CD4-positive, alpha-beta T cell treated with Interleukin-15 for 1 hour (primary cell): ENCODE results near the gene PRKN.

Experiments
- DNase-seq: peaks from one replicate; pipeline ENCODE4 v3.0.0-alpha.2; 2020

PRKN gene

DNA sequence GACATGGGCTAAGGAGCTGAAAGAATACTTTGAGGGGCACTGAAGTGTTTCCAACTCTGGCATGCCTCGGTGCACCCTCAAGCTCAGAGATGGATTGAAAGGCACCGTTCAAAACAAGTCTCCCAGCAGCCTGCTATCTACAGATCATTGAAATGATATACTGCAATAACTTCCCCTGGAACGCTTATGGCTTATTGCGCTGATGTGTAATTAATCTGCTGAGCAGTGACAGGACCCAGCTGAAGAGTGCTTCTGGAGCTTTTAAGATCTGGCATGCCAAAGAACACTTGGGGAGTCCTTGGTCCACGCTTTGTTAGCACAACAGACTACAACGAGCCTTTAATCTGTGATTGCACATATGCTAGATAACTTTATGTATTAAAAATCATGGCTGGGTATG is 708.2 kb downstream of the PRKN start:
- no peak for DNase-seq

DNA sequence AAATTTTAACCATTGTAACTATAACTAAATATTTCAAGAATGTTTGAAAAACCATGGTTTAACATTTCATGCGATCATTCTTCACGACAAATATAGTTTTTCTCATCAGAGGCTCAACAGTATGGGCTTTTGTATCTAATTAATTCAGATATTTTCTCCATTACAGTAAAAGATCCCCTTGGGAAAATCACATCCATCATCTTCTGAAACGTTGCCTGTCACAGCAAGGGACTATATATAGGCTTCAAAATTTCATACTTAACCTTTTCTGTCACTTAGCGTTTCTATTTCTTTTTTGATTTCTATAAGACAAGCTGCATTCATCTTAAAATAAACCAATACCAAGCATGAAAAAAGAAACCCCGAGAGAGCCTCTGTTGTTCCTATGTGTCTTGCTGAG is 710.0 kb downstream of the PRKN start:
- DNase-seq, result no peak

- DNase-seq, result no peak
Observed at GRCh38 chr6:162014069-162014811, 713.3 kb downstream of the PRKN start.

DNA sequence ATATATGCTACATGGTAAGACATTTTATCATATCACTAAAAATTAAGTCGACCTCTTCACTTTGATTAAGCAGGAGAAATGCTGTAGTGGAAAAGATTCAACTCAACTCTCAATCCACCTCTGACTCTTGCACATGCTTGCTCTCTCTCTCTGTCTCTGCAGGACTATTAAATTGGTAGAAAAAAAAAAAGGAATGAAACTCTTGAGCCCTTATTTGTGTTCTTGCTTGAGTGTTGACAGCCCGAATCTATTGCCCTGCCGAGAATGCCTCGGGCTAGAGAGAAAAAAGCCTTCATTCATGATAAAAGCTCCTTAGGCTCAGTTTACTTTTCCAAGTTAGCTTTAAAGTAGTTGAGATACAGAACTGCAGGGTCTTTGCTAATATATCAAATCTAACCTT is 722.2 kb downstream of the PRKN start:
- DNase-seq, result no peak

DNA sequence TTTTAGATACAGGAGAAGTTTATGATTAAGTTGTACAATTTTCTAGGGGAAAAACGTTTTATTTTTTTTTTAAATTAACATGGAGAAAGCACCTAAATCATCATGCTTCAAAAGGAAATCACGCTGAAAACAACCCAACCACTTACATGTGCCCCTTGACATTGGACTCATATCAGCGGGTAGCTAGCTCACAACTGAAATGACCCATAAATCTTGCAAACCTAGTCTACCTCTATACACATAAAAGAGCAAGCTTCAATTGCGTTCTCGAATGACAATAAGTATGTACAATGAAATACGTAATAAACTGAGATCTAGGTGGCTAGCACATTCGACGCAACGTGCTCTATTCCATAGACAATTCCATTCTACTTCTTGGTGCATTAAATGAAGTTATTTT is 730.8 kb downstream of the PRKN start:
- no peak for DNase-seq

DNA sequence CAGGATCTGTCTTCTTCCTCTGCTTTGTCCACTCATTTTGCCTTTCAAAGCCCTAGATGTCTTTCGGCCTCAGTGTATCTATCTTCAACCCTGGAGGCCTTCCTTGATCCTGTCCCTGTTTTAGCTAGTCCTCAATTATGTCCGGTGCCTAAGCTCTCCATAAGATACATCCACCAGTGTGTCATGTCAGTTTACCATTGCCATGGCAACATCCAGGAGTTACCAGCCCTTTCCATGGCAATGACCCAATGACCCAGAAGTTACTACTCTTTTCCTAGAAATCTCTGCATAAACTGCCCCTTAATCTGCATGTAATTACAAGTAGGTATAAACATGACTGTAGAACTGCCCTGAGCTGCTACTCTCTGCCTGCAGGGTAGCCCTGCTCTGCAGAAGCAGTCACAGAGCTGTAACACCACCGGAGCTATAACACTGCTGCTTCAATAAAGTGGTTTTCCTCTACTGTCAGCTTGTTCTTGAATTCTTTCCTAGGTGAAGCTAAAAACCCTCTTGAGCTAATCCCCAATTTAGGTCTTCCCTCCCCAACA is 741.6 kb downstream of the PRKN start:
- no peak for DNase-seq

- DNase-seq, result no peak
Observed at GRCh38 chr6:161984713-161985112, 742.9 kb downstream of the PRKN start.

DNA sequence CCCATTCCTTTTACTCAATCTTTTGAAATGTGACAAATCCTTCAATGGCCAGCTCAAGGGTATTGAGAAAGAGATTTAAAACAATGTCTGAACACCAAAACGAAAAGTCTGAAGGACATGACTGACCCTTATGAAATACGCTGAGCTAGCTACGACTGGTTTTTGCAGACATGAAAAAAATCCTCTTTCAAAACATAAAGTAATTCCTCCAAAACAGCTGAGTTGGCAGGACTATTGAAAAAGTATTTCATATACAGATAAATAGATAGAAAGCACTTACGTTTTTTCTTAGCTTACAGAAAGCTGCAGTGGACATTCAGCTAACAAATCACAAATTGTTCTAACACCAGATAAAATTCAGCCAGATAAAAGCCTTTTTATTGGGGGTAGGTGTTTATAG is 751.0 kb downstream of the PRKN start:
- no peak for DNase-seq

- DNase-seq, result no peak
Observed at GRCh38 chr6:161973064-161973463, 754.5 kb downstream of the PRKN start.

GRCh38 chr6:161971043-161971442 is 756.5 kb downstream of the PRKN start:
- DNase-seq, result no peak

- DNase-seq, result no peak
Observed at GRCh38 chr6:161963634-161964234, 763.8 kb downstream of the PRKN start.

DNA sequence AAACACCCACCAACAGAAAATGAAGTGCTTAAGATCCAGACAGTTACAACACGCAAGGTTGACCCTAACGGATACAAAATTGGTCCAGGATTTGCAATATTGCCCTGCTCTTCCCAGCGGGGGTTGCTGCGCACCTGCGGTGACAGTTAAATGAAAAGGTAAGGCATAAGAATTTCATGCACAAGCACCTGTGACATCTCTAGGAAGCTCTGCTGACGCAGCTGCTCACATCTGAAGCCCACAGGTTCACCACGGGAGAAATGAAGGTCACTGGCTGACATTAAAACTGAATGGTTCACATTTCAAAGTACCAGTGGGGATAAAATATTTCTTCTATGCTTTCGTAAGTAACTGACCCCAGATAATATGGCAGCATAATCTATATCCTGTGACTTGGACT is 764.4 kb downstream of the PRKN start:
- DNase-seq, result no peak

DNA sequence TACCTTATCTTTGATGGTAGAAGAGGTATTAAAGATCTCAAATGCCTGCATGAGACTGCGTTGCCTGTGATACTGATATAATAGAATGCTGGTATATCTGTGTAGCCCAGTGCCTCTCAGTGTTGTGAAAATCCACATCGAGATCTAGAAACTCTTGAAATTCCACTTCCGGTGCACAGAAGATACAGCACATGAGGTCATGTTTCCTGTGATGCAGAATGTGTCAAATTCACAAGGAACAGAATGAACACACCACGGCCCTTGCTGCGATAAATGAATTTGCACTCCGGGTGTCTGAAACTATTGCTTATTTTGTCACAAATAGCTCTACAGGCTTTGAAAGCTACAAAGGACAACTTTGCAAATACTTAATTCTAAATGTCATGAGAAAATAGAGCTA is 765.8 kb downstream of the PRKN start:
- no peak for DNase-seq

- no peak for DNase-seq
Observed at GRCh38 chr6:161961046-161961445, 766.5 kb downstream of the PRKN start.

DNA sequence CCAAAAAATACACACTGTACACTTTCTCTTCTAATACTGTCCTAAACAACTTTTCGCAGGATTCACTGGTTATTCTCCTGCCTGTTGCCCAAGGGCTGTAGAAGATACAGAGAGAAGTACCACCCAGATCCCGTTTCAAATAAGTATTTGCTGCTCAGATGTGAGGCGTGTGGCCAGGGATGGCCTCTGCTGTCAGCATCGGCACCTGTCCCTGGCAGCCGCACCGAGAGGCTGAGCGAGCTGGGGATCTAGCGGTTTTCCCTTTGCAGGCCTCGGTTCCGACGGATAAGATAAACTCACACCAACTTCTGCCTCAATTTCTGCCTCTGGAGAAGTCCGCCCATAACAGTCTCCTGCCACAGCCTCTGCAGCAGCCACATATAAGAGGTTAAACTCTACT is 768.5 kb downstream of the PRKN start:
- no peak for DNase-seq

GRCh38 chr6:161956082-161956481 is 771.5 kb downstream of the PRKN start:
- no peak for DNase-seq

DNA sequence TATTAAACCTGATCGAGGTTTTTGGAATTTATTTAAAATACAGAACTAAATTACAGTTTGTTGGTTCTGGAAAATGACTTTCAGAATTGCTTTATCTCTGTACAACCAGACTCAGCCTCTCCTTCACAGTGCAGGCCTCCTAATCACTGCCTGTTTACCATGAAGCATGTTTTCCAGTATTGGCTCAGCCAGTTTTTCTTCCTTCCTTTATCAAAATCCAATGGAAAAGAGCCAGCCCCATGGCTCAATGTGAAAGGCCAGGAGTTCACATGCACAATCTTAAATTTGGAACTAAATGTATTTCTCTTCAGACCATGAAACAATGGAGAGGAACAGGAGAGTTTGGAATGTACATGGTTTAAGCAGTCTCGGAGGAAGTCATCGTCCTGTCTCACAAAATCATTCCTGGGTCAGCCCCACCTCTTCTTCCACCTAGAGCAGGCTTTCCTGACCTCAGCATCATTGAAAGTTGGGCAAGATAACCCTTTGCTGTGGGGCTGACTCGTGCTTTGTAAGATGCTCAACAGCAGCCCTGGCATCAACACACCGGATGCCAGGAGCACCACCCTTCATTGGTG is 772.8 kb downstream of the PRKN start:
- DNase-seq, result no peak

GRCh38 chr6:161954077-161954476 is 773.5 kb downstream of the PRKN start:
- DNase-seq, result no peak

DNA sequence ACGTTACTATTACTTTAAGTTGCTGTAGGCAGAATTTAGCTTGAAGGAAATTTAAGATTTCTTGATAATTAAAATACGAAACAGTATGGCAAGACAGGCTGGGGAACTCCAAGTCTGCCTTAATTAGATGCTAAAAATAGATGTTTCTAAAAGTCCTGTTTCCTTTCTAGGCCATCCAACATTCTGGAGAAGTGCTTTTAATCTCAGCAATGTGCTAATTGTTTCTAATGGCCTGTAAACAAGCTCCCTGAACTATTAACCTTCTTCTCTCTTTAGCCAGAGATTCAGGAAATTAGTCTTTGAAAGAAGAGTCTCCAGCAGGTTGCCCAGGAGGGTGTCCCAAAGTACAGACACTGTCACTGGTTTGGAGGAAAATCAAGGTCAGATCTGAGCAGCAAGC is 776.4 kb downstream of the PRKN start:
- DNase-seq, result no peak

DNA sequence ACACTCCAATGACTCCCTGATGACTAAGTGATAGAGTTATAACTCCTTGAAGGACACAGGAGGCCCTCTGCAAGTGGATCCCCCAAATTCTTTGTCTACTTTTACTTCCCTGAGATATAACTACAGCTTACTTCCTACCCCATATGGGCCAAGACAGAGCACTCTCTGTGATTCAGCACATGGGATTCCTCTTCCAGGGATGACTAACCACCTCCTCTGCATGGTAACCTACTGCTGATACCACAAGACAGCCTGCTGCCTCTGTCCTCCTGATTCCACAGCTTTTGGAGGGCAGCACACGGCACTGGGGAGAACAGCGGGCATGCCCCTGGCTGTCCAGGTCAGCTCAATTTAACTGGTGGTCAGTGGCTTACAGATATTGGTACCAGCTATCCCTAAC is 778.0 kb downstream of the PRKN start:
- no peak for DNase-seq

- no peak for DNase-seq
Observed at GRCh38 chr6:161948462-161948861, 779.1 kb downstream of the PRKN start.

GRCh38 chr6:161947371-161947770 is 780.2 kb downstream of the PRKN start:
- DNase-seq, result no peak

GRCh38 chr6:161946461-161946860 is 781.1 kb downstream of the PRKN start:
- DNase-seq, result no peak

GRCh38 chr6:161943561-161943960 is 784.0 kb downstream of the PRKN start:
- no peak for DNase-seq
